Cardiac fibroblast (primary cell): ENCODE measurements around the gene TCTN1.
A peak's percentile ranks its signal among the peaks of the same experiment; 100 is the strongest.
"Not testable (repeated sequence)": the region's sequence is repeated elsewhere in the genome, so short reads cannot be mapped to it uniquely, and the experiment has no call there.

Source experiments
- DNase-seq, 2 donors: peaks; one replicate each; pipeline versions ENCODE4 v3.0.0 to v3.0.0-alpha.2; 2010; ENCODE audit warnings: low read depth in 2 of 2
- H3K4me3 ChIP-seq, 2 donors: replicated peaks in 1 of 2; 1 replicate in 1 of 2; 2 replicates in 1 of 2; pipeline ENCODE4 v1.5.1; 2011; ENCODE audit warnings: low read depth in 2 of 2, low read length in 2 of 2, mild to moderate bottlenecking in 2 of 2, moderate library complexity in 1 of 2
- CTCF ChIP-seq: IDR thresholded peaks from one replicate; pipeline ENCODE4 v1.5.1; 2011; ENCODE audit warnings: low read depth, mild to moderate bottlenecking, low read length, inconsistent platforms

TCTN1 gene

GRCh38 chr12:110590059-110590458 lies 23.9 kb upstream of the TCTN1 start:
- DNase-seq = no peak
- H3K4me3 ChIP-seq = no peak overlapping the region

GRCh38 chr12:110590806-110591326 lies 23.1 kb upstream of the TCTN1 start:
- no peak for TF ChIP-seq CTCF
- no peak overlapping the region for H3K4me3 ChIP-seq
- peak; percentile 45 to 56 for DNase-seq

More at GRCh38 chr12:110590059-110590458, 23.9 kb upstream of the TCTN1 start:
- TF ChIP-seq CTCF = no peak

- no peak for TF ChIP-seq CTCF
- no peak overlapping the region for H3K4me3 ChIP-seq
- no peak for DNase-seq
Measured at GRCh38 chr12:110591451-110592051, 22.4 kb upstream of the TCTN1 start.

- H3K4me3 ChIP-seq = no peak overlapping the region
- no peak for TF ChIP-seq CTCF
- DNase-seq = no peak
Measured at GRCh38 chr12:110592078-110592477, 21.9 kb upstream of the TCTN1 start.

- not testable (repeated sequence) for DNase-seq, H3K4me3 ChIP-seq
Measured at GRCh38 chr12:110592919-110593318, 21.0 kb upstream of the TCTN1 start.

- no peak for DNase-seq
- no peak for TF ChIP-seq CTCF
- H3K4me3 ChIP-seq = no peak overlapping the region
Measured at GRCh38 chr12:110597885-110598284, 16.0 kb upstream of the TCTN1 start.

- no peak overlapping the region for H3K4me3 ChIP-seq
- no peak for DNase-seq
- no peak for TF ChIP-seq CTCF
Measured at GRCh38 chr12:110599334-110599733, 14.6 kb upstream of the TCTN1 start.
